Keratinocyte (primary cell): ENCODE measurements around the gene AP3M1.
"Not testable (repeated sequence)": the region's sequence is repeated elsewhere in the genome, so short reads cannot be mapped to it uniquely, and the experiment has no call there.

Source experiments
- EZH2 ChIP-seq: IDR thresholded peaks from one replicate; pipeline ENCODE4 v1.6.1; 2012; ENCODE audit warnings: inconsistent platforms, mild to moderate bottlenecking, low read length, moderate library complexity
- TF ChIP-seq, protein P1 (sequence below), 3 experiments: IDR thresholded peaks in 1 of 3; conservative IDR thresholded peaks in 1 of 3; optimal IDR thresholded peaks in 1 of 3; 2 replicates in 2 of 3; 3 replicates in 1 of 3; pipeline versions ENCODE3 to v1.5.1; 2011; ENCODE audit warnings: low read length in 3 of 3, mild to moderate bottlenecking in 3 of 3, moderate library complexity in 2 of 3, control low read depth in 1 of 3, inconsistent platforms in 1 of 3; ENCODE audit not compliant: insufficient read depth in 2 of 3; ENCODE audit errors: extremely low read depth in 1 of 3

GRCh38 chr10:74146980-74147379 lies 3.6 kb downstream of the AP3M1 start:
- TF ChIP-seq, protein P1, sequence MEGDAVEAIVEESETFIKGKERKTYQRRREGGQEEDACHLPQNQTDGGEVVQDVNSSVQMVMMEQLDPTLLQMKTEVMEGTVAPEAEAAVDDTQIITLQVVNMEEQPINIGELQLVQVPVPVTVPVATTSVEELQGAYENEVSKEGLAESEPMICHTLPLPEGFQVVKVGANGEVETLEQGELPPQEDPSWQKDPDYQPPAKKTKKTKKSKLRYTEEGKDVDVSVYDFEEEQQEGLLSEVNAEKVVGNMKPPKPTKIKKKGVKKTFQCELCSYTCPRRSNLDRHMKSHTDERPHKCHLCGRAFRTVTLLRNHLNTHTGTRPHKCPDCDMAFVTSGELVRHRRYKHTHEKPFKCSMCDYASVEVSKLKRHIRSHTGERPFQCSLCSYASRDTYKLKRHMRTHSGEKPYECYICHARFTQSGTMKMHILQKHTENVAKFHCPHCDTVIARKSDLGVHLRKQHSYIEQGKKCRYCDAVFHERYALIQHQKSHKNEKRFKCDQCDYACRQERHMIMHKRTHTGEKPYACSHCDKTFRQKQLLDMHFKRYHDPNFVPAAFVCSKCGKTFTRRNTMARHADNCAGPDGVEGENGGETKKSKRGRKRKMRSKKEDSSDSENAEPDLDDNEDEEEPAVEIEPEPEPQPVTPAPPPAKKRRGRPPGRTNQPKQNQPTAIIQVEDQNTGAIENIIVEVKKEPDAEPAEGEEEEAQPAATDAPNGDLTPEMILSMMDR (optimal IDR thresholded peaks at IDR 0.05 in 1 of 3, IDR thresholded peaks at IDR 0.05 in 1 of 3, conservative IDR thresholded peaks at IDR 0.05 in 1 of 3; ENCODE audit: extremely low read depth in 1 of 3, insufficient read depth in 2 of 3, low read length in 3 of 3), result not testable (repeated sequence)
- TF ChIP-seq EZH2, result not testable (repeated sequence)
